ENCODE data around the gene CHAC1. TPM values are rescaled to one million over a fixed set of nuclear protein-coding genes. Genes with fewer than 3 reads are reported as not detected.
A peak's percentile ranks its signal among the peaks of the same experiment; 100 is the strongest.

CHAC1 gene
- polyA plus RNA-seq, 12 donors = 1.1 to 5.3 (median 2.4) TPM; not detected in 2

GRCh38 chr15:40922608-40923005 lies 30.7 kb upstream of the CHAC1 start:
- no peak for DNase-seq

- no peak for DNase-seq
Observed at GRCh38 chr15:40923551-40923950, 29.7 kb upstream of the CHAC1 start.

- DNase-seq = no peak
Observed at GRCh38 chr15:40925495-40925862, 27.8 kb upstream of the CHAC1 start.

- no peak for DNase-seq
Observed at GRCh38 chr15:40925863-40926658, 27.2 kb upstream of the CHAC1 start.

GRCh38 chr15:40926659-40927494 lies 26.4 kb upstream of the CHAC1 start:
- DNase-seq = no peak

GRCh38 chr15:40927495-40927872 lies 25.8 kb upstream of the CHAC1 start:
- DNase-seq = no peak

GRCh38 chr15:40927873-40928806 lies 25.1 kb upstream of the CHAC1 start:
- no peak for DNase-seq

GRCh38 chr15:40928821-40929659 lies 24.2 kb upstream of the CHAC1 start, which contains the start of gene DLL4:
TSS of gene DLL4 (plus strand) at chr15:40929340. CDS start at chr15:40929669, 329 bp downstream.
- peak; percentile 67 for DNase-seq

- peak; percentile 72 for DNase-seq
Observed at GRCh38 chr15:40929660-40930429, 23.4 kb upstream of the CHAC1 start.

- DNase-seq = peak; percentile 56
Observed at GRCh38 chr15:40930430-40931299, 22.6 kb upstream of the CHAC1 start.

- no peak for DNase-seq
Observed at GRCh38 chr15:40931300-40932142, 21.8 kb upstream of the CHAC1 start.

GRCh38 chr15:40932156-40932555 lies 21.1 kb upstream of the CHAC1 start:
- DNase-seq = no peak

- DNase-seq = no peak
Observed at GRCh38 chr15:40932649-40933516, 20.4 kb upstream of the CHAC1 start.

- no peak for DNase-seq
Observed at GRCh38 chr15:40933517-40933902, 19.8 kb upstream of the CHAC1 start.

GRCh38 chr15:40934457-40934856 lies 18.8 kb upstream of the CHAC1 start:
- no peak for DNase-seq

GRCh38 chr15:40936234-40936708 lies 17.0 kb upstream of the CHAC1 start:
- DNase-seq = no peak
